HG03045 (cell line): ENCODE measurements around the gene SUN1.

Experiments
- ATAC-seq: cut with Tn5 transposase; IDR thresholded peaks from one replicate; pipeline ENCODE4 v1.9.1; 2021; ENCODE audit warnings: mild to moderate bottlenecking, moderate library complexity; ENCODE audit not compliant: unreplicated experiment

SUN1 gene

DNA sequence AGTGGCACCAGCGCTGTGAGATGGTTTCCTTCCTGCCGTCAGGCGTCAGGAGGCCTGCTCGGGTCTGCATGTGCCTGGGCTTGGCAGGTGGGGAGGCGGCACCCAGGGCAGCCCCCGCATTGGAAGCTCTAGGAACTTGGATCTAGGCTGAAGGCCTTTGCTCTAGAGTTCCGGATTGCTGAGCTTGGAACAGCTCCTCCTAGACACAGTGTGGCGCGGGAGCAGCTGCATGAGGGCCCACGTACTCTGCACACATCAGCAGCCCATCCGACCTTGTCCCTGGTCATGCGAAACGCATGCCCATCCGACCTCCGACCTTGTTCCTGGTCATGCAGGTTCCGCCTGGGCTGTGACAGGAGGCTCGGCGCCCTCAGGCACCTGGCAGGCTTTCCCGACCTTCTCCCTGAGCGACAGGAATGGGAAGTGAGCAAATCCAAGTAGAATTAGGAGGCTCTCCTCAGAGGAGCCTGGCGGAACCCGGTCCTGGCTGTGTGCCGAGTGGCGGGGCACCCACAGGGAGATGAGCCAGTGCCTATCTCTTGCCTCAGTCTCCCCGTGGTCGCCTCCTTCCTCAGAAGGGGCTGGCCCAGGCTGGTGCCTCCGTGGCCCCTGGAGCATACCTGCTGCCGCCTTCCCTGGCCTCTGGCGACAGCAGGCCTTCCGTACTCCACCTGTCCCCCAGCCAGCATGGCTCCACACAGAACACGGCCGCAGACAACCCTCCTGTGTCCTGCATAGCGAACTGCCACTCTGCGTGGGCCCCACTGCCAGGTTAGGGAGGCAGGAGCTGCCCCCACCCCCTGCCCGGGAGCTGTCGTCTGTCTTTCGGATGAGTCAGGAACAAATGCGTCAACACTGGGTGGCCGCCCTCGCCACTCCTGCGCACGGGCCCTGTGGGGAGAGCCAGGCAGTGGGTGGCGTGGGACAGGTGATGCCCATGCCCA lies 56.1 kb downstream of the SUN1 start:
- no peak for ATAC-seq

GRCh38 chr7:889025-889390 lies 56.7 kb downstream of the SUN1 start:
- no peak for ATAC-seq

- ATAC-seq, result no peak
Observed at GRCh38 chr7:889391-889790, 57.1 kb downstream of the SUN1 start.

GRCh38 chr7:890868-891267 lies 58.6 kb downstream of the SUN1 start:
- no peak for ATAC-seq

DNA sequence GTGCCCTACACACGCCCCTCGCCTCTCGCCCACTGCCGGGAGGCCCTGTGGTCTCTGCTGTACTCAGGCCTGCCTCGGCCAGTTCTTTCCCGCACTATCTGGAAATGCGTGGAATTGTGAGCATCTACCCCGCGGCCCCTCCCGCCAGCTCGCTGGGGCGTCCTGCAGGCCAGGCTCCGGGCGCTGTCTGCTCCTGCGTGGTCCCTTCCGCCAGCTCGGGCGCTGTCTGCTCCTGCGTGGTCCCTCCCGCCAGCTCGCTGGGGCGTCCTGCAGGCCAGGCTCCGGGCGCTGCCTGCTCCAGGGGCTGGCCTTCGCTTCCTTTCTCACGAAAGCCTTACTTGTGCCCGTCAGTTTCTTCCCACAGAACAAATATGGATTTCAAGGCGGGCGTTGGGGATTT lies 59.0 kb downstream of the SUN1 start:
- ATAC-seq, result no peak

DNA sequence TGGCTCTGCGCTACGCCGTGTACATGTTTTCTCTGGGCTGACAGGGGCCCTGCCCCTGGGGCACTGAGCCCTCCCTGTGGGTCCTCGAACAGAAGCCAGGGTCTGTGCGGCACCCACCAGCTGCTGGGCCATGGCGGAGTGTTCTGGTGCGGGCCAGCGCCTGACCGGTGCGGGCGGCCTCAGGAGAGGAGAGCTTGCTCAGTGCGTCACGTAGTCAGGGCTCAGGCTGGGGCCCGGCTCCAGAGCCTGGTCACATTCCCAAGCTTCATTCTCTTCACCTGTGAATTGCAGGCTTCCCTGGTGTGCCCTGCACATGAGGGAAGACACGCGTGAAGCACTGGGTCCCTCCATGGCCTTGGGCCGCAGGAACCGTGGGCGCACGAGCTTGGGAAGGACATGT lies 59.5 kb downstream of the SUN1 start:
- ATAC-seq, result no peak

- ATAC-seq, result no peak
Observed at GRCh38 chr7:892648-893593, 60.6 kb downstream of the SUN1 start.

DNA sequence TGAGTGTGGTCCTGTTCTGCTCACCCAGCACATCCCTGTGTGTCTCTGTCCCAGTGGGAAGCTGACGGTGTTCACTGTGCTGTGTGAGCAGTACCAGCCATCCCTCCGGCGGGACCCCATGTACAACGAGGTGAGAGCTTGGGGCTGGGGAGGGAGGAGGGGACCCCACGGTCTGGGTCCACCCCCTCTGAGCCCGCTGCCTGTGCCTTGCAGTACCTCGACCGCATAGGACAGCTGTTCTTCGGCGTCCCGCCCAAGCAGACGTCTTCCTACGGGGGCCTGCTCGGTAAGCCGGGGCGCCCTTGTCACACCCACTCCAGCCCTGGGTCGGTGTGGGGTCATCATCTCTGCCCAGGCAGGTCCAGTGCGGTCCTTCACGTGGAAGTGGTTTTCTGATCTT lies 61.4 kb downstream of the SUN1 start:
- ATAC-seq, result no peak

- no peak for ATAC-seq
Observed at GRCh38 chr7:894164-894867, 62.0 kb downstream of the SUN1 start.

DNA sequence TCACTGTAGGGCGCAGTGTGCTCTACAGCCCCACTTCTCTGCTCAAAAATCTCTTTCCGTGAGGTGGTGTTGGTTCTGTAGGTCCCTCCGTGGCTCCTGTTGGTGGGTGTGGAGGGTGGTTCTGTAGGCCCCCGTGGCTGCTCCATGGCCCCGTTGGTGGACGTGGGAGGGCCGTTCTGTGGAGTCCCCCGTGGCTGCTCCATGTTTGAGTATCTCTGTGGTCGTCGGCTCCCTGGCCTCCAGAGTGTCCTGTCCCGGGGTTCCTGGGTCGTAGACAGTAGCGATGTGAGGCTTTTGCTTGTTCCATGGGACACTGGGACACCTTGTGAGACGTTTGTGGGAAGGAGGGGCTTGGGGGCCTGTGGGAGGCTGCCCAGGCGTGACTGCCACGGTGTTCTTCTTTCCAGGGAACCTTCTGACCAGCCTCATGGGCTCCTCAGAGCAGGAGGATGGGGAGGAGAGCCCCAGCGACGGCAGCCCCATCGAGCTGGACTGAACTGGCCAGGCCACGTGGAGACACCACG lies 62.7 kb downstream of the SUN1 start:
- ATAC-seq, result no peak

GRCh38 chr7:895451-896052 lies 63.3 kb downstream of the SUN1 start:
- no peak for ATAC-seq

DNA sequence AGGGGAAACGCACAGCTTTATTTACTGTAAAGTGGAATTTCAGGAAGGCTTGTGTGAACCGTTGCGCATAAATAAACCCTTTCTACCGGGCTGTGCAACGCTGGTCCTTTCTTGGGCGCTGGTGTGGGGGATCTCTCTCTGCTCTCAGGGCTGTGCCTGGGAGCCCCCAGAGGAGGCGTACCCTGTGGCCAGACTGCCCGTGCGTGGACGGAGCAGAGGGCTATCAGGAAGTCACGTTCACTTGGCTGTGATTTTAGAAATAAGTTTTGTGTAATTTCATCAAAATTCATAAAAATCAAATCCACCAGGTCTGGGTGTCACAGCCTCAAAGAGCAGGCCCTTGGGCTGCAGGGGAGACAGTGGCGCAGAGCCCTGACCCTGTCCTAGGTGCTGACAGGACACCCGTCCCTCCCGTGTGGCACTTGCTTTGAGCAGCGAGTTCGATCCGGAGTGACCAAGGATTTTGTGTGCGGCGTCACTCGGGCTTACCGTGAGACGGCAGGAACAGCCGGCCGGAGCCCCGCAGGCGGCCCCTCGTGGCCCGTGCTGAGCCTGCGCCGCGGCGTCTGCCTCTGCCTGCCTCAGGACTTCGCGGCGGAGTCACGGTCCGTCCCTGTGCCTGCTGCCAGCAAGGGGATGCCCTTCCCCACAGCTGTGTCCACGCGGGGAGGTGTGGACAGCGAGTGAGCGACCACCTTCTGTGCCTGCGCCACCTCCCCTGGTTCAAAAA lies 64.2 kb downstream of the SUN1 start:
- no peak for ATAC-seq

DNA sequence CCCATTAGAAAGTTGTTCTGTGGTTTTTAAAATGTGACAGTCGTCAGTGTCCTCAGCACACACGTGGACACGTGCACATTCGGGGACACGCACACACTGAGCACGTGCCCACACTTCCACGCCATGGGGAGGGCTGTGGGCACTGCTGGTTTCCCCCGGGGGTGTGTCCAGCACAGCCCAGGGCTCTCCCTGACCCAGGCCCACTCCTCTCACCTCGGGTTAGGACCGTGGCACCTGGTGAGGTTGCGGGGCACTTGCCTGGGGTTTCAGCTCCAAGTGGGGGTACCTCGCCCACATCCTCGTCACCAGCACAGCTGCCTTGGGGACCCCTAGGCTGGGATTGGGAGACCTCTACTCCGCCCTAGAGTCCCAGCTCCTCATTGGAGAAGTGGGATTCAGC lies 64.8 kb downstream of the SUN1 start:
- no peak for ATAC-seq

GRCh38 chr7:897771-898376 lies 65.6 kb downstream of the SUN1 start:
- ATAC-seq, result no peak

GRCh38 chr7:898460-898854 lies 66.2 kb downstream of the SUN1 start:
- no peak for ATAC-seq

DNA sequence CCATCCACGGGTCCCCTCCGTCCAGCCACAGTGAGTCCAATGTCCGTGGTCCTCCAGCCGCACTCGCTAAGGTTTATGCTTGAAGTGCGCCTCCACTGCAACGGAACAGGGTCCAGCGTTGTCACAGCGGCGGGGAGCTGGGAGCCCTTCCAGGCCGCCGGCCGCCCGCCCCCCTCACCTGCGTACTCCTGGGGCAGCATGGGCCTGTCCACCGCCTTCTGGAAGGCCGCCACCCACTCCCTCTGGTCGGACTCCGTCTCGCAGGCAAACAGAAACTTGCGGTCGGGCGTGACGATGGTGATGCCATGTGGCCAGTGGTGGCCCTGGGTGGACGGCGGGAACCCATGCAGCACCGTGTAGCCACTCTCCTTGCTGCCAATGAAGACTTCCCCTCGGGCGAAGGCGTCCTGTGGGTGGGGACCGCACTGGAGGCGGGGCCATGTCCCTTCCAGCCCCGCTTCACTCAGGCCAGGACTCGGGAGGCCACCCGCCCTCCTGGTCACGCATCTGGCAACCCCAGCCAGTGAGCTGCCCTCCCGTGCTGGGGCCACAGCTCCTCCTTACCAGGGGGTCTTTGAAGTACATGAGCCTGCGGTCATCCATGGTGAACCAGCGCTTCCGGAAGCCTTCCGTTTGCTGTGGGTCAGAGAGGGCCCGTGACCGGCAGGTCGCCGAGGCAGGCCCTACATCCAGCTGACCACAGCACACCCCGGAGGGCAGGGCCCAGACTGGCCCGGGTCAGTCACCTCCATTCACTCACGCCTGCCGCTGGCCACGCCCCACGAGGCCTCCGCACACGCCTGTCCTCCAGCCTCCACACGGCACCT lies 66.8 kb downstream of the SUN1 start:
- ATAC-seq, result no peak

GRCh38 chr7:899806-900205 lies 67.5 kb downstream of the SUN1 start:
- ATAC-seq, result no peak

GRCh38 chr7:900331-901040 lies 68.2 kb downstream of the SUN1 start:
- no peak for ATAC-seq
